NCI-H187 (cell line): Measurements from ENCODE around the gene CLEC12A.
"Not testable (repeated sequence)": the region's sequence is repeated elsewhere in the genome, so short reads cannot be mapped to it uniquely, and the experiment has no call there.

ENCODE experiments used
- DNase-seq, 2 experiments: peaks; one replicate each; lab custom pipeline; 2025; lab: John Stamatoyannopoulos, UW

CLEC12A gene

GRCh38 chr12:9973949-9974348 lies 2.7 kb downstream of the CLEC12A start:
- no peak for DNase-seq

DNA sequence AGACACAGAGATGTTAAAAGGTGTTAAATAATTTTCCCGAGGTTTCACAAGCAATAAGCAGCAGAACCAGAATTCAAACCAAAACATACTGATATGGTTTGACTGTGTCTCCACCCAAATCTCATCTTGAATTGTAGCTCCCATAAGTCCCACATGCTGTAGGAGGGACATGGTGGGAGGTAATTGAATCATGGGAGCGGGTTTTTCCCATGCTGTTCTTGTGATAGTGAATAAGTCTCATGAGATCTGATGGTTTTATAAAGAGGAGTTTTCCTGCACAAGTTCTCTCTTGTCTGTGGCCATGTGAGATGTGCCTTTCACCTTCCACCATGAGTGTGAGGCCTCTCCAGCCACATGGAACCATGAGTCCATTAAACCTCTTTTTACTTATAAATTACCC lies 3.5 kb downstream of the CLEC12A start:
- not testable (repeated sequence) for DNase-seq

- DNase-seq: no peak
Measured at GRCh38 chr12:9975614-9976013, 4.4 kb downstream of the CLEC12A start.

- not testable (repeated sequence) for DNase-seq
Measured at GRCh38 chr12:9976626-9977025, 5.4 kb downstream of the CLEC12A start.

DNA sequence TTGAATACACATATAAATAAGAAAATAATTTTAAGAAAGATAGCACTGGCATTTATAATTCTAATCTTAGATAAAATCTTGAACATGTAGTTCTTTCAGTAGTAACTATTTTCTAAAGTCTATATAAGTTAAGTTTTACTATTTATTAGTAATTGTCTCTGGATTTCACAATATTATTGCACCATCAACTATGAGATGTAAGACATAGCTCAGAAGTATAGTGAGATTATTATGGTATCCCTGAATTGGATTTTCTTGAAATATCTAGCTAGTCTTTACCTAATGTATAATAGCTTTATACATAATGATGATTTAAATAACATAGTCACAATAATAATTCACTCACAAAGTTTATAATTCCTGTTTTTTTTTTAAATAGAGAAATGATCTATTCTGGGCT lies 6.7 kb downstream of the CLEC12A start:
- DNase-seq: no peak

- DNase-seq: no peak
Measured at GRCh38 chr12:9980126-9980525, 8.9 kb downstream of the CLEC12A start.

DNA sequence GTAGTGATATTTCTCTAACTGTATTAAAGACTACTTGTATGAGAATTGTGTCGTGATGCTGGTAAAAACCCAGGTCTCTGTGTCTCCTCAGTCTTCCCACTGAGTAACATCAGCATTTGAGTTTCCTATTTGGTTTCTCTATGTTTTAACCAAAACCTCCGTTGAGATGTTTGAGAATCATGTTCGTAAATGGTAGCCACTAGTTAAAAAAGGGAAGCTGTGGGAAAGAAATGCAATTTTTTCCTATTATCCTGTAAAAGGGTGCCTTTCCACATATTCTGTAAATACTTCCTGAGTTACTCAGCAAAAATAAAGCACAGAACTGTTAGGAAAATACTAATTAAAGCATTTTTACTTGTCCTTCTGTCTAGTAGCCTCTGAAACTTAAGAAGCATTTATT lies 20.7 kb downstream of the CLEC12A start:
- no peak for DNase-seq

DNA sequence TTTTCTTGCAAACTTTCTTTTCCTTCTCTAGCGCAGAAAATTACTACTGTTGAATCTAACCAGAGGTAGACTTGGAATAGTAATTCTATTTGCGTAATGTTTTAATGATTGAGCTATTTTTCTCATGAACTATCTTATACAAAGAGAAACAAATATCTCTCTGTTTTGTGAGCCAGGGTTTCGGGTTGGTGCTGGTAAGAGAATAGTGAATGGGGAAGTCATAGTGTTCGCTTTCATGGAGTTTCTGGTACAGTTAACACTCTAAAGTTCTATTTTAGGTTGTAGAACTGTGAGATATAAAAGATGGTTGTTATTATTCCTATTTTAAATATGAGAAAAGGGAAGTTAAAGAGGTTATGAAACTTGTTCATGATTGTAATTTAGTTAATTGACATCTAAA lies 21.1 kb downstream of the CLEC12A start:
- no peak for DNase-seq

DNA sequence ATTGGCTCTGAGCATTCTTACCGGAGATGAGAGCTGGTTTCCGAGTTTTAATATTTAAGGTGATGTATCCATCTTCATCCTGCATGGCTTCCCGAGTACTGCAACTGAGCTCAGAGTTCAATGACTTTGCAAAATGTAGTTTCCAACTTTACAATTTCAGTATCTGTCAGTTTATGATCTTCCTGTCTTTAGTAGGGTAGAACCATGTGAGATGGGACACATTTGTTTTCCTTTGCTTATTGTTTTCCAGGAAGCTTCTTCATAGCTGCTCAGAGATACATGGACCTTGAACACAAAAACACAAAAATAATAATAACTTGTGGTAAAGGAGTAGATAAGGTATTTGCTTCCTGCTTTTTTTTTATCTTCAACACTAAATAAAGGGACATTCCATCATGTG lies 27.8 kb downstream of the CLEC12A start, which contains the start of gene CLEC1B:
Gene CLEC1B (minus strand): TSS at position 106 of the 400 bp plus-strand sequence. CDS start 21 bp downstream, at position 85.
- DNase-seq: no peak

DNA sequence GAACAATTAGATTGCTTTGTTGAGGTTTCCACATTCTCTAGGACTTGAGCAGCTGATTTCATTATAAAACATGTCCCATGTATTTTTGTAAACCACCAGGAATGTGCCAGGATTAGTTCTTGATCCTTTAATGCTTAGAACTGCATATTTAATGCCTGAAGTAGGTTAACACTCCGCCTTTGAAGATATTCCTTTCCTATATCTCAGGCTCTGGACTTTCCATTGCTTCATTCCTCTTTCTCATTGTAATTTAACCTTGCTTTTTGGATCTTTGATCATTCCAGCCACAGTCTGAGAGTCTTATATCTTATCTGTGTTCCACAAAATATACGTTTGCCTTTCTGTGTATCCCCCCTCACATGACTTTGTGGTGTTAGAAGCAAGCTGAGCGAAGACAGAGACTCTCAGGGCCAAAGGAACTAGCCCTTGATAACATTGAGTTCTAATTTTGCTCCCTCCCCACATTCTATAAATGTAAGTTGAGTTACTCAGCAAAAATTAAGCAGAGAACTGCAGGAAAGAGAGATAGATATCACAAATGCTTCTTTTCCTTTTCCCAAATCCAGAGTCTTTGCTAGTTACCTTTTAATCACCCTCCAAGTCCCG lies 30.1 kb downstream of the CLEC12A start:
- no peak for DNase-seq

GRCh38 chr12:10012630-10013330 lies 41.6 kb downstream of the CLEC12A start:
- DNase-seq: no peak

GRCh38 chr12:10015450-10015849 lies 44.2 kb downstream of the CLEC12A start:
- no peak for DNase-seq

DNA sequence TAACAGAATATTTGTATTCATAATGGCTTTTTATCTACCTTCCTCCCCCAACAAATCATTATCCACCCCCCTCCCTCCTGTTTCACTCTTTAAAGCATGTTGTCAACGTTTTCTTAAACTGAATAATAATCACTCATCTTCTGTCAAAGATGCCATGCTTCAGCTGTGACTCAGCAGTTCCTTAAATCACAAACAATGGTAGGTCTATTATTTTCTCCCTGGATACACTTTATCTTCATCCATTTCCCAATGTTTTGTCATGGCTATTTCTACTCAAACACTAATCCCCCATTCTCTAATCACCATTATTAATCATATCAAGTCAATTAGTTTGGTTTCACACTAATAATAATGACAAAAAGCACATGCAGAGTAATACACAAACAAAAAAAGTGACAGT lies 45.7 kb downstream of the CLEC12A start:
- DNase-seq: no peak

- no peak for DNase-seq
Measured at GRCh38 chr12:10018386-10018785, 47.2 kb downstream of the CLEC12A start.

DNA sequence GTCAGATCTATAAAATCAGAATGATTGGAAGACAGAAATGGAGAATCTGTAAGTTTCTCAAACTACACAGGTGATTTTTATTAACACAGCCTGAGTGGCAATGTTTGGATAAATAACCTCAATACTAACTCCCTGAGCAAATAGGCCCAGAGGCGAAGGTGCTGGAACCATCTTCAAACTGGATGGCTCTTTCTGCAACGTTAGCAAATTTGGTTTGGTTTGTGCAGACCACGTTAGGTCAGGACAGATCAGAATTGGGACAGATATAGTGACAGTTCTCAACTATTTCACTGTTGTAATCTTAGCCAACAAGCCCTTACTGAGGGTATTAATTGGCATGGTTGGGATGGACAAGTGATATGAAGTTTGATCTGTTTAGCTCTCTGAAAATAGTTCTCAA lies 50.1 kb downstream of the CLEC12A start:
- DNase-seq: no peak

- no peak for DNase-seq
Measured at GRCh38 chr12:10025236-10025635, 54.0 kb downstream of the CLEC12A start.

- not testable (repeated sequence) for DNase-seq
Measured at GRCh38 chr12:10026666-10027065, 55.5 kb downstream of the CLEC12A start.

GRCh38 chr12:10027311-10027710 lies 56.1 kb downstream of the CLEC12A start:
- no peak for DNase-seq

- no peak for DNase-seq
Measured at GRCh38 chr12:10027721-10028120, 56.5 kb downstream of the CLEC12A start.

DNA sequence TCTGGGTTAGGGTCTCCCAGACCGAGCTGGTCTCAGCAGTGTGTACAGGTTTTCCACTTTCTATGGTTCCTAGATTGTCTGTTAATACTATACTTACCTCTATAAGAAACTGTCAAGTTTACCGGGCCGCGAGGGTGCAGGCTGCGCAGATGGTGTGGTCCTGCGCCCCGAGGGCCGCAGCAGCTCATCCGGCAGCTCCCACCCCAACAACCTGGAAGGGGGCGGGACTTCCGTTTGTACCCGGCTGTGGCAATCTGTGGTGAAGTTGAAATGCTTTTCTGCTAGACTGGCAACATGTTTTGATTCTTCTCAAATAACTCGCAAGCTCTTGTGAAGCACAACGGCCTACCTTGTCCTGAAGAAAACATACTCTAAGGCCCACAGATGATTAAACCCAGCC lies 59.2 kb downstream of the CLEC12A start, which contains the start of gene CLEC9A:
Gene CLEC9A (plus strand): TSS at position 237 of the 400 bp plus-strand sequence. CDS start 22,006 bp downstream, outside the sequence.
- DNase-seq: no peak

DNA sequence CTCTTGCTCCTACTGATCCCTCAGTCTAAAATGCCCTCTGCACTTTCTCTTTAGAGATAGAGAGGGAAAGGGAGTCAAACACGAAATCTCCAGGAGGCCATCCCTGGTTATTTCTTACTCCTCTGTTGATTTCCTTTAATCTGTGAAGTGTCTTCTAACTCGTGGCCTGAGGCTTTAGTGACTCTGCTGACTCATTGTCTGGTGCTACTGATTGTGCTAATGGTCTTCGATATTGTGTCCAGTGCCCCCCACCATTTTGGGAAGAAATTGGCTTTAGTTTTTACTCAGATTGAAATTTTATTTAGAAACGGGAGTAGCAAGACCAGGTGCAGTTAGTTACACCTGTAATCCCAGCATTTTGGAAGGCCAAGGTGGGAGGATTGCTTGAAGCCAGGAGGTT lies 60.1 kb downstream of the CLEC12A start:
- DNase-seq: no peak

GRCh38 chr12:10031771-10032175 lies 60.6 kb downstream of the CLEC12A start:
- no peak for DNase-seq

DNA sequence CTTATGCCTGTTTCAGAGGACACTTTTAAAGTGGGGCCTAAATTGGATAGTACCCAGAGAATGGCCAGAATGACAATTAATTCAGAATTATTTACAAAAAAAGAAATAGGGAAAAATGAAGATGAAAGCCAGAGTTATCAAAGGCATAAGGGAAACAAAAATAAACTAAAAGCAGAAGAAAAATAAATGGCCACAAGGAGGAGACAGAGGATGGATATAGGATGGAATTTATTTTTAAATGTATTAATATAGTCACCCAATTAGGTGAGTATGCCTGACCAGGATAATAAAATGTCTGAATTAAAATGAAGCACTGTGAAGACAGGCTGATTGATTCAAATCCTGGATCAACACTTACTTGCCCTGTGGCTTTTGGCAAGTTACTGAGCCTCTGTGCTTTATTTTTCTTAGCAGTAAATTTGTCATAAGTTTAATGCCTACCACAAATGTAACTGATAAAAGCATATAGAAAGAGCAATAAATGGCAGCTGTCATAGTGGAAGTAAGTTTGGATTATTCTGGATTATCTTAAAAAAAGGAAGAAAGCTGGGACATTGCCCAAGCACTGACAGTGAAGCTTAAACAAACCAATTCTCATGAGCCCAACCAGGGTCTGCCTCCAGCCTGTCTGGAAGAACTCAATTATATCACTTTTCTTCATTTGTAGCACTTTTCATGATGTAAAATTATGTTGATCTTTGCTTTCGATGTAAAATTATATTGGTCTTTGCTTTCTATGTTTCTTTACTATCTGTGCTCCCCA lies 62.8 kb downstream of the CLEC12A start:
- DNase-seq: no peak
